HAP-1 (cell line): ENCODE results near the gene PLEKHN1.
"Not testable (repeated sequence)": the region's sequence is repeated elsewhere in the genome, so short reads cannot be mapped to it uniquely, and the experiment has no call there.

Experiments
- DNase-seq, 2 experiments: peaks; one replicate each; pipeline ENCODE4 v3.0.0-alpha.2; 2016 to 2020; ENCODE audit warnings: low spot score in 2 of 2
- H3K27me3 ChIP-seq: fragments of 250-450 bp; sonication (Bioruptor Pico); 2 replicates; pipeline ENCODE4 v1.5.1; 2020; ENCODE audit warnings: low read depth, mild to moderate bottlenecking, moderate library complexity
- H3K36me3 ChIP-seq: fragments of 250-450 bp; sonication (Bioruptor Pico); replicated peaks from 2 replicates; pipeline ENCODE4 v1.5.1; 2020; ENCODE audit warnings: mild to moderate bottlenecking
- H3K4me1 ChIP-seq: fragments of 250-450 bp; sonication (Bioruptor Pico); 2 replicates; pipeline ENCODE4 v1.5.1; 2020; ENCODE audit warnings: mild to moderate bottlenecking
- H3K4me3 ChIP-seq: fragments of 250-450 bp; sonication (Bioruptor Pico); 2 replicates; pipeline ENCODE4 v1.5.1; 2020; ENCODE audit warnings: mild to moderate bottlenecking, moderate library complexity
- H3K9me3 ChIP-seq: fragments of 250-450 bp; sonication (Bioruptor Pico); 2 replicates; pipeline ENCODE4 v1.5.1; 2020; ENCODE audit warnings: mild to moderate bottlenecking, moderate library complexity
- in situ Hi-C: fragments of 300-500 bp; cut with MboI; formaldehyde crosslinking; loops from 3 replicates; pipeline ENCODE4 v1.14.3; 2020; ENCODE audit warnings: low sequenced_read_pairs, inconsistent platforms, mixed read lengths

The PLEKHN1 gene

GRCh38 chr1:998995-999724 is 32.9 kb downstream of the PLEKHN1 start:
- Histone ChIP-seq H3K4me3 (peak overlapping the region; percentile 87), H3K4me1 (peaks cover 8% of the 10 kb centered on the region), H3K27me3 (no peaks in the 10 kb centered on the region), H3K36me3 (peaks cover 17% of the 10 kb centered on the region), H3K9me3 (no peaks in the 10 kb centered on the region)
- peak in 1 of 2 experiments; percentile 58 for DNase-seq
- in situ Hi-C loops, result no loop called here

DNA sequence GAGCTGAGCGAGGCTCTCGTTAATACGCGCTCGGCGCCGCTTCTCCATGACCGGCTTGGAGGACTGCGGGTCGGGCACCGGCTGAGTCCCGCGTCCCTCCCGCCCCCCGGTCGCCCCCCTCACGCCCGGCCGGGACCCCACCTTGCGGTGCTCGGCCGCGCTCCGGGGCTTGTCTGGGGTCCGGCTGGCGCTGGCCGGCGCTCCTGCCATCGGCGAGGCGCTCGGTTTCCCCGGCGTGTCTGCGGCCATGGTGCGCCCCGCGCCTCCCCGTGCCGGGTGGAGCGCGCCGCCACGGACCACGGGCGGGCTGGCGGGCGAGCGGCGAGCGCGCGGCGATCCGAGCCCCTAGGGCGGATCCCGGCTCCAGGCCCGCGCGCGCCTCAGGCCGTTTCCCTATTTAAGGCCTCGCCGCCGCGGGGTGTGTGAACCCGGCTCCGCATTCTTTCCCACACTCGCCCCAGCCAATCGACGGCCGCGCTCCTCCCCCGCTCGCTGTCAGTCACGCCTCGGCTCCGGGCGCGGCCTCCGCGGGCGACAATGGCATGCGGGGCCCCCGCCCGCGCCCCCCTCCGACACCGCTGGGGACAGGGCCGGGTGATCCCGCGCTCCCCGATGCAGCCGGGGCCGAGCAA is 33.6 kb downstream of the PLEKHN1 start, which contains the start of gene HES4:
HES4 (minus strand) TSS at position 373 of the 632 bp plus-strand sequence; CDS start at position 249, 124 bp downstream.
- Histone ChIP-seq H3K36me3 (peaks cover 17% of the 10 kb centered on the region), H3K4me3 (peak within 1 kb of the TSS; percentile 87), H3K9me3 (no peaks in the 10 kb centered on the region), H3K27me3 (no peaks in the 10 kb centered on the region), H3K4me1 (peaks cover 8% of the 10 kb centered on the region)
- in situ Hi-C loops, result no loop called here
- peak; percentile 86 to 96 for DNase-seq

DNA sequence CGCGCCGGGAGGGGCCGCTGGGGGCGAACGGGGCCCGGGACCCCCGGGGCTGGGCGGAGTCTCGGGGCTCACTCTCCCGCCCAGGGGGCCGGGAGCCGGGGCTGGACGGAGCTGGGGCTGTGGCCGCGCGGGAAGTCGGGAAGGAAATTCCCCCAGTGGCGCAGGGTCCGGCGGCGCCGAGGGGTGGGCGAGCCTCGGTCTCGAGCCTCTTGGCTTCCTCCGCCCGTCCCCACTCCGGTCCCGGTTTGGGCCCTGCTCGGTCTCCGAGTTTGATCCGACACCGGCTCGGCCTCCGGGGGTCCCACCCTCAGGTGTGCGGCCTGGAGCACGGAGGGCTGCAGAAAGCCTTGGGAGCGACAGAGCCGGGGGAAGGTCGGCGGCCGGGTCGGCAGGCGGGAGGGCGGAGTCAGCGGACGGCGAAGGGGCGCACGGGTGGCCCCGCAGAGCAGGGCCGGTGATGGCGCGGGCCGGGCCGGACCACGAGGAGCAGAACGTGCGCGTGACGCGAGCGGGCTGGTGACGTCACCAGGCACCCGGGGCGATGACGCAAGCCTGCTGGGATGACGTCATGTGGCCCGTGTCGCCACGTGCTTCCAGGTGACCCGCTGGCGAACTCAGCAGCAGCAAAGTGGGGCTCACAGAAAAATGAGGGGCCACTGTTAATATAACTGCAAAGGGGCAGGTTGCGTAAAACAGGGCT is 34.2 kb downstream of the PLEKHN1 start:
- H3K27me3 ChIP-seq, result no peaks in the 10 kb centered on the region
- H3K9me3 ChIP-seq, result no peaks in the 10 kb centered on the region
- in situ Hi-C loops, result no loop called here
- peak overlapping the region; percentile 87 for H3K4me3 ChIP-seq
- H3K36me3 ChIP-seq, result peaks cover 17% of the 10 kb centered on the region
- peaks cover 8% of the 10 kb centered on the region for H3K4me1 ChIP-seq
- peak; percentile 73 to 91 for DNase-seq

- Histone ChIP-seq H3K36me3 (peaks cover 17% of the 10 kb centered on the region), H3K4me3 (peak overlapping the region; percentile 87), H3K9me3 (no peaks in the 10 kb centered on the region), H3K4me1 (peaks cover 8% of the 10 kb centered on the region), H3K27me3 (no peaks in the 10 kb centered on the region)
- in situ Hi-C loops, result no loop called here
- peak in 1 of 2 experiments; percentile 53 for DNase-seq
Measured at GRCh38 chr1:1001057-1001783, 34.9 kb downstream of the PLEKHN1 start.

DNA sequence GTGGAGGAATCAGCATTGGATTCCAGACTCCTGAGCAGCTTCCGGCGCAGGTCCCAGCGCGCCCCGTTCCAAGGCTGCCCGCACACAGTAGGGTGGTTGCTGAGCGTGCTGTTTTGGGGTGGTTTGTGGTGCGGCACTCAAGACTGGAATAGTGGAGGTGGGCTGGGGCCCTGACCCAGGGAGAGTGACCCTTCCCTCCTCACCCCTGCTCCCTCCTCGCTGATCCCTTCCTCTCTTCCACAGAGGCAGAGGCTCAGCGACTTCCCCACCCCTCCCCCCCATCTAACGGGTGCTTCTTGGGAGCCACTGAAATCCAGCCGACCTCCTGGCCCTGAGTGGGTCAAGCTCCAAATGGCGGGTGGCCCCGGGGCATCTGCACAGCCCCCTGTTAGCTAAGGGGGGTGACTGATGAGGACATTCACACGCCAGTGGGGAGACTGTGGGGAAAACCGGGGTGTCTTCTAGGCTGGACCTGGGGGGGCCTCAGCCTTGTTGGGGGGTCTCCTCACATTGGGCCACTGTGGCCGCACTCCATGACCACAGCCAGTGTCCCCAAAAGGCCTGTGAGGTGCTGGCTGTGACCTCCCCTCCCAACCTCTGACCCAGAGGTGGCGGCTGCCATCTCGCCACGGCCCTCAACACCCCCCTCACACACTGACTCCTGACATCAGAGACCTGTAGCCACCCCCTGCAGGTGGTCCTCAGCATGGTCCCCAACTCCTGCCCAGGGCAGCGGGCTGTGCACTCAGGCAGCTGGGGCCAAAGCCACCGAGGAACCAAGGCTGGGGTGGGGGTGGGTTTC is 37.5 kb downstream of the PLEKHN1 start:
- Histone ChIP-seq H3K27me3 (no peaks in the 10 kb centered on the region), H3K36me3 (peaks cover 10% of the 10 kb centered on the region), H3K4me3 (no peak overlapping the region), H3K4me1 (peaks cover 3% of the 10 kb centered on the region; the same call in 1 of the 2 replicates), H3K9me3 (no peaks in the 10 kb centered on the region)
- peak in 1 of 2 experiments; percentile 25 for DNase-seq
- in situ Hi-C loops, result no loop called here

DNA sequence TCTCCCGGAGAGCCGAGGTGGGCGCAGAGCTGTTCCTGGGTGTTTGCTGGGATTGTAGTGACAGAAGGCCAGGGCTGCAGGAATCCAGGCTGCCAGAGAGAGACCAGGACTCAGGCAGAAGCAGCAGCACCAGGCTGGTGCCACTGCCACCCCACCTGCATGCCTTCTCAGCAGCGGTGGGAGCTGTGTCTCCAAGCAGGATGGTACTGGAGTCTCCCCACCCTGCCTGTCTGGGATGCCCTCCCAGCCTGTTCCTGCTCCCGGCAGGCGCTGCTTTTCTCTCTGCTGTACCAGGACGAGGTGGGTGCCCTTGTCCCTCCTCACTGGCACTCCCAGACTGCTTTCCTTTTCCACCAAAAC is 38.1 kb downstream of the PLEKHN1 start:
- H3K4me1 ChIP-seq, result peaks cover 3% of the 10 kb centered on the region; the same call in 1 of the 2 replicates
- peaks cover 7% of the 10 kb centered on the region for H3K36me3 ChIP-seq
- DNase-seq, result no peak
- H3K27me3 ChIP-seq, result no peaks in the 10 kb centered on the region
- no peak overlapping the region for H3K4me3 ChIP-seq
- no peaks in the 10 kb centered on the region for H3K9me3 ChIP-seq
- in situ Hi-C loops, result no loop called here

- in situ Hi-C loops, result no loop called here
- peaks cover 4% of the 10 kb centered on the region for H3K36me3 ChIP-seq
- no peaks in the 10 kb centered on the region for H3K27me3 ChIP-seq
- no peak for DNase-seq
- no peak overlapping the region for H3K4me3 ChIP-seq
- peaks cover 3% of the 10 kb centered on the region; the same call in 1 of the 2 replicates for H3K4me1 ChIP-seq
- no peaks in the 10 kb centered on the region for H3K9me3 ChIP-seq
Measured at GRCh38 chr1:1004780-1005697, 38.8 kb downstream of the PLEKHN1 start.

- in situ Hi-C loops, result no loop called here
- H3K27me3 ChIP-seq, result no peaks in the 10 kb centered on the region
- peaks cover 3% of the 10 kb centered on the region; the same call in 1 of the 2 replicates for H3K4me1 ChIP-seq
- no peaks in the 10 kb centered on the region for H3K9me3 ChIP-seq
- no peak for DNase-seq
- no peak overlapping the region for H3K4me3 ChIP-seq
- H3K36me3 ChIP-seq, result peaks cover 4% of the 10 kb centered on the region
Measured at GRCh38 chr1:1005774-1006304, 39.6 kb downstream of the PLEKHN1 start.

- no peaks in the 10 kb centered on the region for H3K9me3 ChIP-seq
- no peak for DNase-seq
- H3K4me3 ChIP-seq, result no peak overlapping the region
- peaks cover 6% of the 10 kb centered on the region for H3K36me3 ChIP-seq
- H3K27me3 ChIP-seq, result no peaks in the 10 kb centered on the region
- no peaks in the 10 kb centered on the region for H3K4me1 ChIP-seq
- in situ Hi-C loops, result no loop called here
Measured at GRCh38 chr1:1006305-1007159, 40.2 kb downstream of the PLEKHN1 start.

GRCh38 chr1:1010131-1010530 is 43.8 kb downstream of the PLEKHN1 start:
- H3K9me3 ChIP-seq, H3K36me3 ChIP-seq, H3K27me3 ChIP-seq, H3K4me3 ChIP-seq, DNase-seq, in situ Hi-C loops: not testable (repeated sequence)
- H3K4me1 ChIP-seq, result peaks cover 11% of the 10 kb centered on the region

GRCh38 chr1:1011396-1011949 is 45.2 kb downstream of the PLEKHN1 start:
- H3K27me3 ChIP-seq, result no peaks in the 10 kb centered on the region
- no peak overlapping the region for H3K4me3 ChIP-seq
- H3K36me3 ChIP-seq, result peaks cover 4% of the 10 kb centered on the region; the same call in 1 of the 2 replicates
- in situ Hi-C loops, result no loop called here
- H3K9me3 ChIP-seq, result no peaks in the 10 kb centered on the region
- DNase-seq, result no peak
- peaks cover 11% of the 10 kb centered on the region for H3K4me1 ChIP-seq
